Sigmoid colon (tissue), 7 donors: ENCODE results near the gene DNAL1. TPM values are rescaled to one million over a fixed set of nuclear protein-coding genes. Genes with fewer than 3 reads are reported as not detected.

Experiments
- DNase-seq: peaks from one replicate; pipeline ENCODE4 v3.0.0-alpha.2; 2019
- H3K27ac ChIP-seq, 4 donors: fragments of 200-600 bp; sonication (generic); one replicate each; pipeline ENCODE4 v1.5.1; 2016 to 2019; ENCODE audit warnings: mild to moderate bottlenecking in 1 of 4
- H3K27me3 ChIP-seq, 3 donors: fragments of 200-600 bp; sonication (generic); one replicate each; pipeline ENCODE4 v1.5.1; 2019; ENCODE audit warnings: mild to moderate bottlenecking in 1 of 3
- H3K36me3 ChIP-seq, 4 donors: fragments of 200-600 bp; sonication (generic); one replicate each; pipeline ENCODE4 v1.5.1; 2016 to 2019
- H3K4me1 ChIP-seq, 4 donors: fragments of 200-600 bp; sonication (generic); one replicate each; pipeline ENCODE4 v1.5.1; 2017 to 2019
- H3K4me3 ChIP-seq, 4 donors: fragments of 200-600 bp; sonication (generic); one replicate each; pipeline ENCODE4 v1.5.1; 2017 to 2019; ENCODE audit warnings: mild to moderate bottlenecking in 2 of 4, moderate library complexity in 1 of 4
- H3K9me3 ChIP-seq, 4 donors: fragments of 200-600 bp in 3 of 4; sonication (generic) in 3 of 4; one replicate each; pipeline versions ENCODE4 v1.5.1 to v1.6.1; 2013 to 2019
- CTCF ChIP-seq, 4 experiments: fragments of 450-650 bp in 3 of 4; fragments of 200-600 bp in 1 of 4; IDR thresholded peaks; one replicate each; pipeline ENCODE4 v1.5.1; 2016 to 2019; ENCODE audit warnings: antibody characterized with exemption in 4 of 4, mild to moderate bottlenecking in 3 of 4, moderate library complexity in 2 of 4
- EP300 ChIP-seq, 4 donors: sonication (generic); formaldehyde crosslinking; IDR thresholded peaks; one replicate each; pipeline ENCODE4 v1.6.1; 2017; ENCODE audit warnings: antibody characterized with exemption in 4 of 4
- POLR2A ChIP-seq, 2 donors: fragments of 450-650 bp; IDR thresholded peaks; one replicate each; pipeline ENCODE4 v1.6.1; 2016; ENCODE audit warnings: antibody characterized with exemption in 2 of 2, mild to moderate bottlenecking in 2 of 2, moderate library complexity in 2 of 2
- POLR2AphosphoS5 ChIP-seq, 4 donors: sonication (generic); formaldehyde crosslinking; IDR thresholded peaks; one replicate each; pipeline ENCODE4 v1.6.1; 2017; ENCODE audit warnings: antibody characterized with exemption in 4 of 4
- WGBS, 2 donors: extraction: QIAGEN DNeasy Blood & Tissue Kit; methylation state at CpG; one replicate each; pipeline ENCODE4 v1.1.7; 2013; 5-methylcytosine and 5-hydroxymethylcytosine counted together
- intact Hi-C: fragments of 100-400 bp; cut with DNase I; formaldehyde crosslinking; loops from one replicate; pipeline ENCODE4 v1.15.1; 2023
- polyA plus RNA-seq, 3 donors: library from polyadenylated mRNA; stranded (reverse); fragments of 200-250 nt; gene quantifications; one replicate each; pipeline ENCODE4 v1.2.3, GENCODE V29; 2013
- total RNA-seq, 4 donors: library from RNA; depleted of rRNA; stranded (reverse); fragments of >200 nt; gene quantifications; one replicate each; pipeline ENCODE4 v1.1.0, GENCODE V29; 2016
- donor health status: healthy with polysubstance abuse.
- donor health status: Bipolar disorder and iron deficiency.
- donor health status: healthy.

DNAL1 gene
- total and polyA plus RNA-seq, 7 donors = 4.6 to 20.0 (median 6.9) TPM

GRCh38 chr14:73740618-73741326 is 96.0 kb downstream of the DNAL1 start:
- WGBS, 2 donors = 6 to 42% methylated on average over 9 of the region's 9 CpGs
- intact Hi-C loops = no loop called here
- peak; percentile 91 for DNase-seq

GRCh38 chr14:73741386-73741875 is 96.6 kb downstream of the DNAL1 start:
- peaks cover 0 to 84% (median 81%) of the 10 kb centered on the region in 4 donors for H3K4me1 ChIP-seq
- no peaks in the 10 kb centered on the region for H3K9me3 ChIP-seq
- peak overlapping the region; percentile 3 to 35 (median 30) for H3K4me3 ChIP-seq
- peaks cover 23 to 35% (median 27%) of the 10 kb centered on the region in 4 donors for H3K36me3 ChIP-seq
- peak in 1 of 4 donors; percentile 22 for TF ChIP-seq EP300 (IDR thresholded peaks at IDR 0.05)
- TF ChIP-seq POLR2AphosphoS5 (IDR thresholded peaks at IDR 0.05) = peak; percentile 21 to 66 (median 47)
- TF ChIP-seq POLR2A (IDR thresholded peaks at IDR 0.05) = no peak
- TF ChIP-seq CTCF (IDR thresholded peaks at IDR 0.05) = no peak
- H3K27ac ChIP-seq = peak overlapping the region; percentile 87 to 100 (median 94)
- peak; percentile 90 for DNase-seq
- intact Hi-C loops = no loop called here
- 1 to 2% methylated on average over 12 of the region's 12 CpGs for WGBS, 2 donors
- H3K27me3 ChIP-seq = no peaks in the 10 kb centered on the region

More at GRCh38 chr14:73740618-73741326, 96.0 kb downstream of the DNAL1 start:
- Histone ChIP-seq H3K9me3 (no peaks in the 10 kb centered on the region), H3K4me3 (peak overlapping the region; percentile 3 to 35 (median 30)), H3K27ac (peak overlapping the region; percentile 87 to 100 (median 94)), H3K4me1 (peaks cover 0 to 78% (median 74%) of the 10 kb centered on the region in 4 donors), H3K27me3 (no peaks in the 10 kb centered on the region), H3K36me3 (peaks cover 24 to 41% (median 29%) of the 10 kb centered on the region in 4 donors)
- TF ChIP-seq POLR2AphosphoS5 (IDR thresholded peaks at IDR 0.05) = peak; percentile 13 to 40 (median 28)
- no peak for TF ChIP-seq CTCF (IDR thresholded peaks at IDR 0.05)
- no peak for TF ChIP-seq POLR2A (IDR thresholded peaks at IDR 0.05)

- 30 to 40% methylated on average over 17 of the region's 17 CpGs for WGBS, 2 donors
- Histone ChIP-seq H3K27me3 (no peaks in the 10 kb centered on the region), H3K36me3 (peaks cover 17 to 29% (median 22%) of the 10 kb centered on the region in 4 donors), H3K4me3 (peak overlapping the region in 3 of 4 donors; percentile 27 to 35 (median 33)), H3K27ac (peak overlapping the region; percentile 87 to 100 (median 94)), H3K4me1 (peaks cover 0 to 90% (median 87%) of the 10 kb centered on the region in 4 donors), H3K9me3 (no peaks in the 10 kb centered on the region)
- intact Hi-C loops = no loop called here
- peak; percentile 70 for DNase-seq
- TF ChIP-seq POLR2AphosphoS5 (IDR thresholded peaks at IDR 0.05) = peak in 1 of 4 donors; percentile 20
- no peak for TF ChIP-seq POLR2A (IDR thresholded peaks at IDR 0.05)
- no peak for TF ChIP-seq CTCF (IDR thresholded peaks at IDR 0.05)
- TF ChIP-seq EP300 (IDR thresholded peaks at IDR 0.05) = no peak
Observed at GRCh38 chr14:73741876-73742519, 97.2 kb downstream of the DNAL1 start.

GRCh38 chr14:73742520-73743238 is 97.9 kb downstream of the DNAL1 start:
- no peak for DNase-seq
- Histone ChIP-seq H3K4me1 (peaks cover 0 to 97% (median 93%) of the 10 kb centered on the region in 4 donors), H3K27ac (peak overlapping the region; percentile 87 to 100 (median 94)), H3K9me3 (no peaks in the 10 kb centered on the region), H3K4me3 (no peak overlapping the region), H3K27me3 (no peaks in the 10 kb centered on the region), H3K36me3 (peaks cover 13 to 22% (median 17%) of the 10 kb centered on the region in 4 donors)
- TF ChIP-seq CTCF (IDR thresholded peaks at IDR 0.05) (no peak), EP300 (IDR thresholded peaks at IDR 0.05) (no peak), POLR2A (IDR thresholded peaks at IDR 0.05) (no peak), POLR2AphosphoS5 (IDR thresholded peaks at IDR 0.05) (no peak)
- intact Hi-C loops = no loop called here
- WGBS, 2 donors = 62 to 68% methylated on average over 6 of the region's 6 CpGs
